ENCODE measurements around the gene TRDN. TPM values are rescaled to one million over a fixed set of nuclear protein-coding genes. Genes with fewer than 3 reads are reported as not detected.

TRDN gene
- total RNA-seq, 1 donor = not detected

DNA sequence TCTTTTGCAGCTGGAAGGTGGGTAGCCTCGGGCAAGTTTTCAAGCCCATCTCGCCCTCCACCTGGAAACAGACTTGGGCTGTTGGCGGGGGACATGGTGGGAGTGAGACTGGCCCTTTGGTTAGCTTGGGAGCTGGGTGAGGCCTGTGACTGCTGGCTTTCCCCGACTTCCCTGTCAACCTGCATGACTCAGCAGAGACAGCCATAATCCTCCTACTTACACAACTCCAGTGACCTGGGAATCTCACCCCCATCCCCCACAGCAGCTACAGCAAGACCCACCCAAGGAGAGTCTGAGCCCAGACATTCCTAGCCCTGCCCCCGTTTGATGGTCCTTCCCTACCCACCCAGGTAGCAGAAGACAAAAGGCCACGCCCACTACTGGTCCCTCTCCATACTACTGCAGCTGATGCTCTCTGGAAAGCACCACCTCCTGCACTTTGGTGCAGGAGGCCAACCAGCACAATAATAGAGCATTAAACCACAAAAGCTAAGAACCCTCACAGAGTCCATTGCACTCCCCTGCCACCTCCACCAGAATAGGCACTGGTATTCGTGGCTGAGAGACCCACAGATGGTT is 188.4 kb downstream of the TRDN start:
- DNase-seq (ENCODE audit: low read depth) = no peak
- TF ChIP-seq, protein P1, sequence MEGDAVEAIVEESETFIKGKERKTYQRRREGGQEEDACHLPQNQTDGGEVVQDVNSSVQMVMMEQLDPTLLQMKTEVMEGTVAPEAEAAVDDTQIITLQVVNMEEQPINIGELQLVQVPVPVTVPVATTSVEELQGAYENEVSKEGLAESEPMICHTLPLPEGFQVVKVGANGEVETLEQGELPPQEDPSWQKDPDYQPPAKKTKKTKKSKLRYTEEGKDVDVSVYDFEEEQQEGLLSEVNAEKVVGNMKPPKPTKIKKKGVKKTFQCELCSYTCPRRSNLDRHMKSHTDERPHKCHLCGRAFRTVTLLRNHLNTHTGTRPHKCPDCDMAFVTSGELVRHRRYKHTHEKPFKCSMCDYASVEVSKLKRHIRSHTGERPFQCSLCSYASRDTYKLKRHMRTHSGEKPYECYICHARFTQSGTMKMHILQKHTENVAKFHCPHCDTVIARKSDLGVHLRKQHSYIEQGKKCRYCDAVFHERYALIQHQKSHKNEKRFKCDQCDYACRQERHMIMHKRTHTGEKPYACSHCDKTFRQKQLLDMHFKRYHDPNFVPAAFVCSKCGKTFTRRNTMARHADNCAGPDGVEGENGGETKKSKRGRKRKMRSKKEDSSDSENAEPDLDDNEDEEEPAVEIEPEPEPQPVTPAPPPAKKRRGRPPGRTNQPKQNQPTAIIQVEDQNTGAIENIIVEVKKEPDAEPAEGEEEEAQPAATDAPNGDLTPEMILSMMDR (IDR thresholded peaks at IDR 0.05; ENCODE audit: insufficient read depth, low read depth, low read length) = no peak
- H3K4me3 ChIP-seq (ENCODE audit: low read depth, low read length) = no peak overlapping the region

- no peak overlapping the region for H3K4me3 ChIP-seq (ENCODE audit: low read depth, low read length)
- TF ChIP-seq, protein P1 (IDR thresholded peaks at IDR 0.05; ENCODE audit: insufficient read depth, low read depth, low read length) = no peak
- no peak for DNase-seq (ENCODE audit: low read depth)
Observed at GRCh38 chr6:123447315-123447937, 189.3 kb downstream of the TRDN start.

GRCh38 chr6:123439371-123439770 is 197.4 kb downstream of the TRDN start:
- DNase-seq (ENCODE audit: low read depth) = no peak
- H3K4me3 ChIP-seq (ENCODE audit: low read depth, low read length) = no peak overlapping the region

GRCh38 chr6:123434186-123434585 is 202.6 kb downstream of the TRDN start:
- no peak overlapping the region for H3K4me3 ChIP-seq (ENCODE audit: low read depth, low read length)
- TF ChIP-seq, protein P1 (IDR thresholded peaks at IDR 0.05; ENCODE audit: insufficient read depth, low read depth, low read length) = no peak
- DNase-seq (ENCODE audit: low read depth) = no peak

More at GRCh38 chr6:123439371-123439770, 197.4 kb downstream of the TRDN start:
- TF ChIP-seq, protein P1 (IDR thresholded peaks at IDR 0.05; ENCODE audit: insufficient read depth, low read depth, low read length) = no peak

GRCh38 chr6:123430970-123431369 is 205.8 kb downstream of the TRDN start:
- DNase-seq (ENCODE audit: low read depth) = no peak
- TF ChIP-seq, protein P1 (IDR thresholded peaks at IDR 0.05; ENCODE audit: insufficient read depth, low read depth, low read length) = no peak
- H3K4me3 ChIP-seq (ENCODE audit: low read depth, low read length) = no peak overlapping the region

- TF ChIP-seq, protein P1 (IDR thresholded peaks at IDR 0.05; ENCODE audit: insufficient read depth, low read depth, low read length) = no peak
- H3K4me3 ChIP-seq (ENCODE audit: low read depth, low read length) = no peak overlapping the region
- DNase-seq (ENCODE audit: low read depth) = no peak
Observed at GRCh38 chr6:123427008-123427407, 209.7 kb downstream of the TRDN start.

Measured in fibroblast of villous mesenchyme (primary cell).